DOHH2 (cell line): ENCODE results near the gene PPP1R14C.

Experiments used
- H3F3A ChIP-seq: fragments of 200-600 bp; sonication (generic), shearing (Covaris generic); 2 replicates; pipeline ENCODE4 v1.6.0; 2016; ENCODE audit warnings: antibody characterized with exemption, mild to moderate bottlenecking; ENCODE audit not compliant: control insufficient read depth, insufficient read depth
- H3K27ac ChIP-seq: fragments of 200-600 bp; sonication (generic); 2 replicates; pipeline ENCODE4 v1.5.1; 2014; ENCODE audit warnings: low read depth, mild to moderate bottlenecking, low read length, moderate library complexity
- H3K27me3 ChIP-seq: fragments of 200-600 bp; sonication (generic); 2 replicates; pipeline ENCODE4 v1.6.1; 2014; ENCODE audit warnings: mild to moderate bottlenecking, low read length, mixed read lengths; ENCODE audit not compliant: control insufficient read depth
- H3K36me3 ChIP-seq: fragments of 200-600 bp; sonication (generic); 2 replicates; pipeline ENCODE4 v1.6.1; 2014; ENCODE audit warnings: mild to moderate bottlenecking, low read length, moderate library complexity, mixed read lengths; ENCODE audit not compliant: control insufficient read depth
- H3K4me1 ChIP-seq: fragments of 200-600 bp; sonication (generic); 2 replicates; pipeline ENCODE4 v1.6.1; 2014; ENCODE audit warnings: mild to moderate bottlenecking, low read length, mixed read lengths; ENCODE audit not compliant: control insufficient read depth
- H3K4me2 ChIP-seq: fragments of 200-600 bp; sonication (generic); 2 replicates; pipeline ENCODE4 v1.6.0; 2014; ENCODE audit warnings: mild to moderate bottlenecking, low read length, moderate library complexity
- H3K4me3 ChIP-seq: fragments of 200-600 bp; sonication (generic); 2 replicates; pipeline ENCODE4 v1.5.1; 2014; ENCODE audit warnings: mild to moderate bottlenecking, low read length, mixed read lengths
- H3K79me2 ChIP-seq: fragments of 200-600 bp; sonication (generic); 2 replicates; pipeline ENCODE4 v1.6.1; 2014; ENCODE audit warnings: mild to moderate bottlenecking, low read length, mixed read lengths; ENCODE audit not compliant: control insufficient read depth
- H3K9me2 ChIP-seq: fragments of 200-600 bp; sonication (generic); replicated peaks from 2 replicates; pipeline ENCODE4 v1.6.1; 2014; ENCODE audit warnings: mild to moderate bottlenecking, low read length, mixed read lengths; ENCODE audit not compliant: control insufficient read depth
- H3K9me3 ChIP-seq: fragments of 200-600 bp; sonication (generic); 2 replicates; pipeline ENCODE4 v1.6.1; 2014; ENCODE audit warnings: antibody characterized with exemption, low read length, mixed read lengths; ENCODE audit not compliant: control insufficient read depth, insufficient read depth
- H4K20me1 ChIP-seq: fragments of 200-600 bp; sonication (generic); 2 replicates; pipeline ENCODE4 v1.6.0; 2014; ENCODE audit warnings: low read depth, mild to moderate bottlenecking, antibody characterized with exemption, low read length, moderate library complexity; ENCODE audit not compliant: control insufficient read depth, insufficient read depth
- EZH2phosphoT487 ChIP-seq: fragments of 200-600 bp; sonication (generic); IDR thresholded peaks from 2 replicates; pipeline ENCODE4 v1.6.1; 2017; ENCODE audit warnings: borderline replicate concordance, mild to moderate bottlenecking, antibody characterized with exemption, low read length, moderate library complexity, mixed read lengths
- TF ChIP-seq, protein P1 (sequence below): fragments of 200-600 bp; sonication (generic); IDR thresholded peaks from one replicate; pipeline ENCODE4 v1.5.1; 2014; ENCODE audit warnings: antibody characterized with exemption, mild to moderate bottlenecking, low read depth, low read length; ENCODE audit not compliant: poor library complexity, severe bottlenecking

The PPP1R14C gene

DNA sequence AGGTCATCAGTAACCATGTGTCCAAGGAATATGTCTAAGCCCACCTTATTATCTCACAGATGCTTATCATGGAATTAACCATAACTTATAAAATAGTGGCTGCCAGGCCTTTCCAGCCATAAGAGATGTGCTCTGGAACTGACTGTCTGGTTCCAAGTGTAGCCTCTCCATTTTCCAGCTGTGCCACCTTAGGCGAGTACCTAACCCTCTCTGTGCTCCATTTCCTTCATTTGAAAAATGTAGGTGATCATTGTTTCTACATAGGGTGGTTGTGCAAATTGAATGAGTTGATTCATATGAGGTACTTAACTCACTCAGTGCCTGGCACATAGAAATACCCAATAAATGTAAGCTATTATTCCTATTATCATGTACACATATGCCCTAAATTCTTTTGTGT lies 123.5 kb downstream of the PPP1R14C start:
- no peaks in the 10 kb centered on the region for H3K9me2 ChIP-seq
- no peak overlapping the region for H3K27ac ChIP-seq
- H3K4me3 ChIP-seq: no peak overlapping the region
- no peak for TF ChIP-seq EZH2phosphoT487
- TF ChIP-seq, protein P1, sequence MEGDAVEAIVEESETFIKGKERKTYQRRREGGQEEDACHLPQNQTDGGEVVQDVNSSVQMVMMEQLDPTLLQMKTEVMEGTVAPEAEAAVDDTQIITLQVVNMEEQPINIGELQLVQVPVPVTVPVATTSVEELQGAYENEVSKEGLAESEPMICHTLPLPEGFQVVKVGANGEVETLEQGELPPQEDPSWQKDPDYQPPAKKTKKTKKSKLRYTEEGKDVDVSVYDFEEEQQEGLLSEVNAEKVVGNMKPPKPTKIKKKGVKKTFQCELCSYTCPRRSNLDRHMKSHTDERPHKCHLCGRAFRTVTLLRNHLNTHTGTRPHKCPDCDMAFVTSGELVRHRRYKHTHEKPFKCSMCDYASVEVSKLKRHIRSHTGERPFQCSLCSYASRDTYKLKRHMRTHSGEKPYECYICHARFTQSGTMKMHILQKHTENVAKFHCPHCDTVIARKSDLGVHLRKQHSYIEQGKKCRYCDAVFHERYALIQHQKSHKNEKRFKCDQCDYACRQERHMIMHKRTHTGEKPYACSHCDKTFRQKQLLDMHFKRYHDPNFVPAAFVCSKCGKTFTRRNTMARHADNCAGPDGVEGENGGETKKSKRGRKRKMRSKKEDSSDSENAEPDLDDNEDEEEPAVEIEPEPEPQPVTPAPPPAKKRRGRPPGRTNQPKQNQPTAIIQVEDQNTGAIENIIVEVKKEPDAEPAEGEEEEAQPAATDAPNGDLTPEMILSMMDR: no peak
- H3K79me2 ChIP-seq: no peaks in the 10 kb centered on the region
- H3K4me2 ChIP-seq: no peak overlapping the region
- H3K4me1 ChIP-seq: no peaks in the 10 kb centered on the region
- H4K20me1 ChIP-seq: no peaks in the 10 kb centered on the region
- peaks cover 2% of the 10 kb centered on the region; the same call in 1 of the 2 replicates for H3K27me3 ChIP-seq
- H3K36me3 ChIP-seq: no peaks in the 10 kb centered on the region
- H3K9me3 ChIP-seq: no peaks in the 10 kb centered on the region
- no peaks in the 10 kb centered on the region for H3F3A ChIP-seq

DNA sequence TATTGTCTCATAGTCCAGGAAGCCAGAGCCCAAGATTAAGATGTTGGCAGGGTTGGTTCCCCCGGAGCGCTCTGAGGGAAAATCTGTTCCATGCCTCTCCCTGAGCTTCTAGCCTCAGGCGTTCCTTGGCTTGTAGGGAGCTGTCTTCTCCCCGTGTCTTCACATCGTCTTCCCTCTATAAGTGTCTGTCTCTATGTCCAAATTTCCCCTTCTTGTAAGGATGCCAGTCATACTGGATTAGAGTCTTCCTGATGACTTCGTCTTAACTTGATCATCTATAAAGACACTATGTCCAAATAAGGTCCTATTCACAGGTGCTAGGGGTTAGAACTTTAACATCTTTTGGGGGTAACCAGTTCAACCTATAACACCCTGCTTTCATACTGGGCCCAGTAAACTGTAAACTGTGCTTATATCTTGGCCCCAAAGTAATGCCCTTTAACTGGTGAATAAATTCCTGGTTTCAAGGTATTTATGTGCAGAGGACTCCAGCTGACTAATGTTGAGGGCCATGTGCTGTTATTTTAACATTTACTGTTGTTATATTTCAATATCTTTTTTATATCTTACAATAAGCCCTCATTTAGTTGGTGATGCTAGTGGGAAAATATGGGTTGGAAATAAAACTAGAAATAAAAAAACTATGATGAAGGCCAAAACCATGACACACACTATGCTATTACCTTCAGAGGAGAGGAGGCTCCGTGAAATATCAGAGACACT lies 124.3 kb downstream of the PPP1R14C start:
- Histone ChIP-seq H3K4me1 (no peaks in the 10 kb centered on the region), H3K27ac (no peak overlapping the region), H3F3A (no peaks in the 10 kb centered on the region), H3K9me3 (no peaks in the 10 kb centered on the region), H3K4me3 (no peak overlapping the region), H3K27me3 (0 out of 2 replicates have a peak, but pooled peaks cover 2% of the 10 kb centered on the region), H4K20me1 (no peaks in the 10 kb centered on the region), H3K4me2 (no peak overlapping the region), H3K79me2 (no peaks in the 10 kb centered on the region), H3K36me3 (no peaks in the 10 kb centered on the region), H3K9me2 (no peaks in the 10 kb centered on the region)
- TF ChIP-seq EZH2phosphoT487: no peak
- TF ChIP-seq, protein P1: no peak

DNA sequence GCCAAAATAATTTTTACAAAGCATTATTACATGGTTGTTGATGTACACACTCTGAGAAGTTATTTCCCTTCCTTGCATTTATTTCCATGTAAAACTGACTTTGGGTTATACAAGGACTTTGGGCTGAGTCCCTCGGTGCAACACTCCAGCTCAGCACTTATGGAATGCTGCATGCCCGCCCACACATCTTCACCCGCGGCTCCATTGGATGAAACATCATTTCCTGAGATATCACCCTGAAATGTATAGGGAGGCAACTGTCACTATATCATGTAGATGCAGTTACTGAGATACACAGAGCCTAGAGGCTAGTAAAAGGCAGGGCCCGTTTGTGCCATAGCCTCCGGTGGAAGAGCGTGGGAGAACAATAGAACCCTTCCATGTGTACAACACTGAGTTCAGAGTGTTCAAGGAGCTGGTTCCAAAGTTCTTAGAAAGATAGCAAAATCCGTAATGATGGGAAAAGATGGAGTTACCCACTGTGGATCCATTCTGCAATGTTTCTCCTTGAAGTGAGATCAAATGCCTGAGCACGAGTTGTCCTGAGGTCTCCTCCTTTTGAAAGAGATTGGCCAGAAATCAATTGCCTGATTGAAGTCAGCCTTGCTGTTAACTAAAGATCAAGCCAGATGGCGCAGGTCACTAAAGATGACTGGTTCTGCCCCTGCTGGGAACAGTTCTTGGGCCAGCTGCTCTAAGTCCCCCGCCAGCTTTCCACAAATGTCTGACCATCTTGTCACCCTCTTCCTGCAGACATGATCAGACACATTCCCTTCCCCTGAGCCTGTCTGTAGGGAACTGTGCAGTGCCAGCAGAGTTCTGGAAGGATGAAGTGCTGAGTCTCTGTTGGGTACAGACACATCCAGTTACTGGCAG lies 125.1 kb downstream of the PPP1R14C start:
- Histone ChIP-seq H3K27ac (no peak overlapping the region), H3K9me3 (no peaks in the 10 kb centered on the region), H3K4me1 (no peaks in the 10 kb centered on the region), H3K27me3 (no peaks in the 10 kb centered on the region), H3K4me3 (no peak overlapping the region), H3K79me2 (no peaks in the 10 kb centered on the region), H3K4me2 (no peak overlapping the region), H3K9me2 (no peaks in the 10 kb centered on the region), H3F3A (no peaks in the 10 kb centered on the region), H4K20me1 (no peaks in the 10 kb centered on the region), H3K36me3 (no peaks in the 10 kb centered on the region)
- no peak for TF ChIP-seq EZH2phosphoT487
- TF ChIP-seq, protein P1: no peak
